GF-D8 (cell line): ENCODE data around the gene WDR91.
"Not testable (repeated sequence)": the region's sequence is repeated elsewhere in the genome, so short reads cannot be mapped to it uniquely, and the experiment has no call there.

Source experiments
- DNase-seq: peaks from one replicate; lab custom pipeline; 2025; lab: John Stamatoyannopoulos, UW

The WDR91 gene

DNA sequence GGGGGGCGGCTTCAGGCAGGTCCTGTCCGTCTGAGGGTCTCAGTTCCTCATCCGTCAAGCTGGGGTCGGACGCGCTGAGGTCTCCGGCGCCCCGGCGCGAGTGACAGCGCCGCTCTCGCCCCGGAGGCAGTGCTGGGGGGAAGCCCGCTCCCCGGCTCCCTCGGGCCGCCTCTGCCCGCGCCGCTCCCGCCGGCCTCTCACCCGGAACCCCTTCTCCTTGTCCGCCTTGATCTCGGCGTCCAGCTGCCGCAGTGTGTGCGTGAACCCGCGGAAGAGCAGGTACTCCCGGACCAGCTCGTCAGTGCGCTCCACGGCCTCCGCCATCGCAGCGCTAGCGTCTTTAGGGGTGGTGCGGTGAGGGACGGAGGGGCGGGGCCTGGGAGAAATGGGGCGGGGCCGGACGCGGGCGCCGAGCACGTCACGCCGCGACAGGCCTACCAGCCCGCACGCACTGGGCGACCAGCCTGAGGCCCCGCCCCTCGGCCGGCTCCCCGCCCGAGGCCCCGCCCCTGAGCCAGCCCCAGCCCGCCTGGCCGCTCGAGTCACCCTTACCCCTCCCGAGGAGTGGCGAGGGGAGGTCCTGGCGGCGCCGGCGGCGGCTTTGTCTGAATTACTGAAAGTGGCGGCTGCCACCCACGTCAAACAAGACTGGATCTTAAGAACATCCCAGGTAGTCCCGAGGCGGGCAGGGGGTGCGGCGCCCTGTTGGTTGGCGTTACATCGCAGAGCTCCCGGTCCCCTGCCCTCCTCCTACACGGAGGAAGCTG lies at the start of gene WDR91:
WDR91 (minus strand) TSS at position 348 of the 767 bp plus-strand sequence; CDS start at position 324, 24 bp downstream.
- DNase-seq: peak; percentile 78

DNA sequence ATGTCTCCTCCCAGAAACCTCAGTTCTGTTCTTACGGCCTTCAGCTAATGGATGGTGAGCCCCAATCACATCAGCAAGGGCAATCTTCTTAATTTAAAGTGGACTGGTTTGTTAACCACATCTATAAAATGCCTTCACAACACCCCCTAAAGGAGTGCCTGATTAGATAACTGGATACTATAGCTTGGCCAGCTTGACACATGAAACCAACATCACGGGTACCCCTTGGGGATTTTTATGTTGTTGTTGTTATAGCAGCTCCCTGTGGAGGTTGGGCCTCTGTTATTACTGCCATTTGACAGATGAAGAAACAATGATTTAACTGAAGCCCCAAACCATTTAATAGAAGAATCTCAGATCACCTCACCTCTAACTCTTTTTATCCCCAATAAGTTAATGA lies 49.1 kb upstream of the WDR91 start:
- DNase-seq: no peak

DNA sequence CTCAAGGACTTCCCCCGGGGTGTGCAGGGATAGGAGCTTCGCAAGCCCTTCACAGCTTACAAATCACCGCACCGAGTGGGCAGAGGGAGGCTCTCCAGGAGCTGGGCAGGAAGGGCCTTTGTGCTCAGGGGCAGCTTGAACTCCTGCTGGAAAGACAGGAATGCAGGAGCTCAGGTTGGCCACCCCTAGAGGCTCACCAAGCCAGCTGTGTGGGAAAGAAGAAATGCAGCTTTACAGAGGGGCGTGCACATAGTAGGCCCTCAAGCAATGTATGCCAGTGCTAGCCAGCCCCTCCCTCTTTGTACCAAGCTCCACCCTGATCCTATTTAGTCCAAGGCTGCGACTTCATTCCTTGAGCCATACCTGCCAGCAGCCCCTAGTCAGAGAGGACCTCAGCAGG lies 48.4 kb upstream of the WDR91 start:
- no peak for DNase-seq

DNA sequence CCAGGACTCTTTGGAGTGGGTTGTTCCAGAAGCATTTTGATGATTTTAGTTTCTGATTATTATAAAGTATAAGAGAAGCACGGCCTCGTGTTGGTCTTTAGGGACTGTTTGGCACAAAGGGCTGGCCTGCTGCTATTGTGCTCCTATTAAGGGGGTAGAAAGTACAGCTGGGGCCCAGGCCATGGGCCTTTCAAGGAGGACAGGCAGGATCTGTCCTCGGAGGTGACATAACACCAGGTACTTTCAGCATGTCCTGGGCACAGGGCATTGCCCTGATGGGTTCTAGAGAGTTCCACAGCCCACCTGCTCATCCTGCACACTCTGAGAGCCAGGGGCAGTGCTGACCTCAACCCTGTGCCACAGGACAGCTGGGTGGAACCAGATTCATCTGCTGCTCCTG lies 47.3 kb upstream of the WDR91 start:
- no peak for DNase-seq

DNA sequence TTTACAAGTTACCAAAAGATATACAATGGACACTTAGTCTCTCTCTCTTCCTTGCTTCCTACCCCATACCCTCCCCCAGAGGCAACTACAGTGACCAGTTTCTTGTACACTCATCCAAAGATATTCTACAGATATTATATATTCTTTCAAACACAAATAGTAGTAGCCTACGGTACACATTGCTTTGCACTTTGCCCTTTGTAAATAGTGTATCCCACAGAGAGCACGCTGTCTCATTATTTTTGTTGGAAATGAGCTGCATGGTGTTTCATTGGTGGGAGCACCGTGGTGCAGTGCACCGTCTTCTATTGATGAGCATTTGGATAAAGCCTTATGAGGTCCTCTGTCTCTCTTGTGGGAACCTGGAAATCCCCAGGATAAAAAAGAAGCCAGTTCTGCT lies 46.5 kb upstream of the WDR91 start:
- no peak for DNase-seq

DNA sequence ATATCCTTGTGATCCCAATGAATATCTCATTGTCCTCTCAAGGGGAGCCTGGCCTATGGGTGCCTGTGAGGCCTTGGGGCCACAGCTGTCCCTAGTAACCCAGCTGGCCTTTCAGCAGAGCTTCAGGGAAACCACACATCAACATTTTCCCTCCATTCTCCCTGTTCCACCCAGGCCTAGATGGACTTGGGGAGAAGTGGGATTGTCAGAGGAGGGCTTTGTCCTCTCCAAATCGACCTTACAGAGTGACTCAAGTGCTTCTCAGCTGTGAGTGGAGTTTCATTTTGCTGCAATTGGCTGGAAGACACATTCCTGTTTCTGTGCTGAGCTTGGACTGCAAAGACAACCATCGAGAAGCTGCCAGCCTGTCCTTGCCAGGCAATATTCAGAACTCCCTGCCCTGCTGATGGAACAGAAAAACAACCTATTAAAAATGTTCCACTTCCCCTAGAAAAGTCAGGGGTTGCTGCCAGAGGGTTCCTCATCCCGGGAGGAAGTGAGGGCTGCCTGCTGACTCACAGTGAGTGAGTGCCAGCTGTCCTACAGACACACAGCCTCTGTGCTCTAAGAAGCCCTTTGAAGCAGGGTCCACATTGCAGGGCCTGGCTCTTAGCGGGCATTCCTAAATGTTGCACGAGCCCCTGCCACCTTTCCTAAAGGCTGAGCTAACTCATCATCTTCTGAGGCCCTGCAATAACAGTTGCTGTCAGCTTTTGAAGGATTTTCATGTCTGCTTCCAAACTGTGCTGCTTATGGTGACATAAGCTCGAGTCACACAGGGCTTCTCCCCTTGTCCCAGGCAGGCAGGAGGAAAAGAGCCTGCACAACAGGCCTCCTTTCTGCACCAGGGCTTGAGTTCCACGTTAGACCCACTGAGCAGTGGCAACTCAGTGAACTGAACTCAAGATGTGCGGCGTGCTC lies 42.8 kb upstream of the WDR91 start:
- peak; percentile 60 for DNase-seq

DNA sequence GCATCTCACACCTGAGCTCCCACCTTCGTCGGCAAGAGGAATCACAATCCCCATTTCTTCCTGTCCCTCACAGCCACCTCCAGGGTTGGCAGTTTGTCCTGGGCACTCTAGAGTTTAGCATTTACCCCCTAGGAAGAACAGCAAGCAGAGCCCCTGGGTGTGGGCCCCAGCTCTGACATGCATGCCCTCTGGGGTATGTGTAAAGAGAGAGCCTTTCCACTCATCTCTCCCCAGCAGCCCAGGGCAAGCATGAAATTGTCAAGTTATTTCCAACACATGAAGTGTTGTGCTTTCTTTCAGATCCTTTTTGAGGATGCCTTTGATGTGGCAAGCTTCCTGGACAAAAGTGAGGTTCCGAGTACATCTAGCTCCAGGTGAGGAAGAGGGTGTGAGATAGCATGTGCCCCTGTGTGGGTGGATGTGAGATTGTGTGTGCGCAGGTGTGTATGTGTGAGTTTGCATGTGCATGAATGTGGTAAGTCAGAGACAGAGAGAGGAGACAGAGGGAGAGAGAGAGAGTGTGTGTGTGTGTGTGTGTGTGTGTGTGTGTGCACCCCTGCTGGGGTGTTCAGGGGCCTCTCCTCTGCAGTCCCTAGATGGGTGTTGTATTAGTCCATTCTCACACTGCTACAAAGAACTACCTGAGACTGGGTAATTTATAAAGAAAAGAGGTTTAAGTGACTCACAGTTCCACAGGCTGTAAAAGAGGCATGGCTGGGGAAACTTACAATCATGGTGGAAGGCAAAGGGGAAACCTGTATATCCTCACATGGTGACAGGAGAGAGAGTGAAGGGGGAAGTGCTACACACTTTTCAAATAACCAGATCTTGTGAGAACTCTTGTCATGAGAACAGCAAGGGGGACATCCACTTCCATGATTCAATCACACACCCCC lies 40.4 kb upstream of the WDR91 start:
- DNase-seq: no peak

DNA sequence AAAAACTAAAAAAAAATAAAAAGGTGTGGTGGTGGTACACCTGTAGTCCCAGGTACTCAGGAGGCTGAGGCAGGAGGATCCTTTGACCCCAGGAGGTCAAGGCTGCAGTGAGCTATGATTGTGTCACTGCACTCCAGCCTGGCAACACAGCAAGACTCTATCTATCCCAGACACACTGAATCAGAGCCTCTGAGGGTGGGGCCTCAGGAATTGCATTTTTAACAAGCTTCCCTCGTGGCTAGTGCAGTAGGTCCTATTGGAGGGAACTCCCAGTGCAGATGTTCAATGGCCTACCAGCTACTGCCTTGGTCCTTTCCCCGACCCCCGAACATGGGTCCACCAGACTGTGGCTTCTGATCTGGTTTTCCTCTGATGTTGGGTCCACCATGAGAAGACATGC lies 37.2 kb upstream of the WDR91 start:
- DNase-seq: no peak

DNA sequence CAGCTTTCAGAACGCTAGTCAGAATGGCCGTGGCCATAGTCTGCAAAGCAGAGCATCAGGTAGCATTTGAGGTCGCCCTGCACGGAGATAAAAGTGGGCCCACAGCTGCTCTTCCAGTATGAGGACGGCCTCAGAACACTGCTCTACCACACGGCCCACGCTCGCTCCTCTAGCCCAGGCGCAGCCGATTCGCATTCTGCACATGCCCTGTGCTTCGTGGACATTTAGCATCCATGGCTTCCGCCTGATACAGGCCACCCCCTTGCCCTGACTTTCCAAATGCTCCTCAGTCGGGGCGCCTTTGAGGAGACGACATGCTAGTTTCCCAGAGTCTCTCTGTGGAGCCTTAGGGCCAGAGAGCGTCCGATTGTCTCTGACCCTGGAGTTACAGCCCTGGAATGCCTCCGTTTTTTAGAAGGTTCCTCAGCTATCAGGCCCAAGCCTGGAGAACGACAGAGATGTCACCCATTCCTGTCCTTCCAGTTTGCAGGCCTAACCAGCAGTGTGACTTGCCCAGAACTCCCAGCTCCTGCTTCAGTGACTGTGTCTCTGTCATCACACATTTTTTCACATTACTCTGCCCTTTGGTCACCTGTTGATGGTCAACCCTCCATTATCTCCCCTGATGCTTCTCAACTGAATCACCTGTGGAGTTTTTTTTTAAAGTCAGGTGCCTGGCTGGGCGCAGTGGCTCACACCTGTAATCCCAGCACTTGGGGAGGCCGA lies 36.6 kb upstream of the WDR91 start:
- no peak for DNase-seq

DNA sequence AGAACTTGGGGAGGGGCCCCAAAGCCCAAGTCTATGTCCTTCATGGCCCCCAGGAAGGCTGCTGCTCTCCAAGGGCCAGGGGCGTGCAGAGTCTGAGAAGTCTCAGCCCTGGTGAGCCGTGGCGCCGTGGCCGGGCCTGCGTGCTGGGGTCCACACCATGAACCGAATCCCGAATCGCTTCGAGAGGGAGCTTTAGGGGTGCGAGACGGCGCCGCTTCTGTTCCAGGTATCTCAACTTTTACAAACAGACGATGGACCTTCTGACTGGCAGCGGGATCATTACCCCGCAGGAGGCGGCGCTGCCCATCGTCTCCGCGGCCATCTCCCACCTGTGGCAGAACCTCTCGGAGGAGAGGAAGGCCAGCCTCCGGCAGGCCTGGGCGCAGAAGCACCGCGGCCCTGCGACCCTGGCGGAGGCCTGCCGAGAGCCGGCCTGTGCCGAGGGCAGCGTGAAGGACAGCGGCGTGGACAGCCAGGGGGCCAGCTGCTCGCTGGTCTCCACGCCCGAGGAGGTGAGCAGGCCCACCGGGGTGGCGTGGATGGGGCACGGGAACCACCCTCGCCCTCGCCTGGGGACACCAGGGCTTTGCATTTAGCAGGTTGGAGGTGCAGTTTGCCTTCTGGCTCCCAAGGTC lies 35.0 kb upstream of the WDR91 start:
- no peak for DNase-seq

DNA sequence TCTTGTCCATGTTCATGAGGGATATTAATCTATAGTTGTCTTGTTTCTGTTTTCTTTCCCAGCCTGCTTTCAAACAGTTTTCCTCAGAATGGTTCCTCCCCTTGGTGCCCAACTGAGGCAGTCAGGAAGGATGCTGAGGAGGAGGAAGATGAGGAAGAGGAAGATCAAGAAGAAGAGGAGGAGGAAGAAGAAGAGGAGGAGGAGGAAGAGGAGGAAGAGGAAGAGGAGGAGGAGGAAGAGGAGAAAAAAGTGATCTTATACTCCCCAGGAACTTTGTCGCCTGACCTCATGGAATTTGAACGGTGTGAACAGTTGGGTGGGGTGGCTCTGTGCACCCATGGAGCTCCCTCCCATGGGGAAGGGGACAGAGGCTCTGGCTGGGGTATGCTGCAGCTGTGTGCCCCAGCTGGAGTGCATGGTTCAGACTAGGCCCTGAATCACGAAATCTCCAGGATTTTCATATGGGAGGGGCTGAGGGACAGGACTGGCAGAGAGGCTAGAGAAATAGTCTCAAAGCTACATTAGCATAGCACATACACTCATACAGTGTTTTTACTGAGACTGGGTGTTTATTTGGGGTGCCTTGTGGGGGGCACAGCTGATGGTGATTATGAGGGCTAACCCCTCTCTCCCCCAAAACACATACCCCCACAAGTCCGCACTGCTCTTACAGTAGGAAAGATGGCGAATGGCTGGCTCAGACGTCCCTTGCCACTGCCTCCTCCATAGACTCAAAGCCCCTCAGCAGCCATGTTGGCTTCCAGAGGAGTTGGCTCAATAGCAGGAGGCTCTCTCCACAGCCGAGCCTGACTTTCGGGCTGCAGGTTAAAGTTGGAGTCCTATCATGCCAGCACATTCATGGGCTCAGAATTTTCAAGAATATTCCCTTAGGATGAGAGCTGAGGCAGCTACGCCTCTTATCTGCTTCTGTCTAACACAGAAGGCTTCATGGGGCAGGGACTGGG lies 34.2 kb upstream of the WDR91 start:
- DNase-seq: no peak

DNA sequence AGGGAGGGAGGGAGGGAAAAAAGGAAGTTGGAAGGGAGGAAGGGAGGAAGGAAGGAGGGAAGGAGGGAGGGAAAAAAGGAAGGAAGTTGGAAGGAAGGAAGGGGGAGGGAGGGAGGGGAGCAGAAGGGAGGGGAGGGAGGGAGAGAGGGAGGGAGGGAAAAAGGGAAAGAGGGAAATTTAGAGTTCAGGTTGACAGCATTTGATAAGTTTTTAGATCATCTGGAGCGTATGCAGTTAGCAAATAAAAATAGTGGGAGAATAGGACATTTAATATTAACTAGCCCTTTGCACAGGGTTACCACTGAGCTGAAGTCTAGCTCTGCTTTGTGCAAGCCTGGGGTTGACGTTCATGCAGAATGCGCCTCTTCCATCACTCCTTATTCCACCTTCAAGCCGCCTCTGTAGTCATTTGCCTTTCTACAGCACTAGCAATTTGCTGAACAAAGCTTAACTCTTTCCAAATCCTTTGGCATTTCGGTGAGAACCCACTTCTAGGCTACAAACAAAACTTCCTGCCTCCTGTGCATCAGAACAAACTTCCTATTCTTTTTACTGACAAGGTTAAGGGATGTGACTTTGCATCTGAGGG lies 30.9 kb upstream of the WDR91 start:
- no peak for DNase-seq

DNA sequence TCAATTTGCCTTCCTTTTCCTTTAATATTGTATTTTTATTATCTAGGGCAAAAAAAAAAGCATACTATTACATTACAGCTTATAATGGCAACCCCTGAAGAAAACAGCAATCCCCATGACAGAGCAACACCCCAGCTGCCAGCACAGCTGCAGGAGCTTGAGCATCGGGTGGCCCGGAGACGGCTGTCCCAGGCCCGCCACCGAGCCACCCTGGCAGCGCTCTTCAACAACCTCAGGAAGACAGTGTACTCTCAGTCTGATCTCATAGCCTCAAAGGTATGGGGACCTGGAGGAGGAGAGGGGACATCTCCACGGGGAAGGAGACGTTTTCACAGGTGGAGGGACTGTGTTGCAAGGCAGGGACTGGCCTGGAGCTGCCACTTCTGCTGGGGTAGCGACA lies 29.1 kb upstream of the WDR91 start:
- DNase-seq: no peak

DNA sequence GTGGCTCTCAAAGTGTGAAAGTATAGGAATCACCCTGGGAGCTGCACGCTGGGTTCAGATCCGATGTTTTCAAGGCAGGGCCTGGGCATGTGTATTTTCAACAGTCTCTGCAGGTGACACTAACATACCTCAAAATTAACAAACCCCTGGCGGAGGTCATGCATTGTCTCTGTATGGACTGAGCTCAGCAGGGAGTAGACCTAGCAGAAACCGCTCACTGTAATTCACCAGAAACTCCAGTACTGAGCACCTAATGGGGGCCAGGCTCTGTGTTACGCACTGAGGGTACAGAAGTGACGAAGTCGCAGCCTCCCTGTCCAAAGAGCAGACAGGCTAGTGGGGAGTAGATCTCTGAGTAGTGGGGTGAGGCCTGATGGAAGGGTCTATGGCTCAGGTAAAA lies 27.9 kb upstream of the WDR91 start:
- DNase-seq: no peak

DNA sequence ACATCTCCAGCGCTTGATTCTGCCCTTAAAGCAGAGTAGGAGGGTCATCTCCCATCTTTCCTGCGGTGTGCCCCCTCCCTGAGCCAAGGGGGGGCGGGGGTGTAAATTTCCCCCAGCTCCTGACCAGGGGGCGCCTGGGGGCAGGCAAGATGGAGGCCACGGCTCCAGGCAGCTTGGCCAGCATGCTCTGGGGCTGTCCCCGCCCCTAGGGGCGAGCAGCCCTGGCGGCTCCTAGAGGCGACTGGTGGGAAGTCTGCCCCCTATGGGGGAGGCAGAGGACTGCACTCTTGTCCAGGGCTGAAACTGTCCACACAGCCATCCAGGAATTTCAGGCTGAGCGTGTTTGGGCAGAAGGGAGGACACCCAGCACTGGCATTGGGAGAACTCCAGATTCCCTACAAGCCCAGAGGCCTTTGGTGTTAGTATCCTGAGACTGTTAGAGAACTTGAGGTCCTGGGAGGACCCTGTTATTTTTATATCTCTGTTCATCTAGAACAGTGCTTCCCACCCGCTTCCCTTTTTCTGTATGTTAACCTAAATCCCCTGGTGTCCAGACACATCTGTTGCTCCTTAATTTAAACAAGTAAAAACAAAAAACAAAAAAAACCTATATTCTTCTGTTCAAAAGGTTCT lies 26.9 kb upstream of the WDR91 start:
- DNase-seq: no peak

DNA sequence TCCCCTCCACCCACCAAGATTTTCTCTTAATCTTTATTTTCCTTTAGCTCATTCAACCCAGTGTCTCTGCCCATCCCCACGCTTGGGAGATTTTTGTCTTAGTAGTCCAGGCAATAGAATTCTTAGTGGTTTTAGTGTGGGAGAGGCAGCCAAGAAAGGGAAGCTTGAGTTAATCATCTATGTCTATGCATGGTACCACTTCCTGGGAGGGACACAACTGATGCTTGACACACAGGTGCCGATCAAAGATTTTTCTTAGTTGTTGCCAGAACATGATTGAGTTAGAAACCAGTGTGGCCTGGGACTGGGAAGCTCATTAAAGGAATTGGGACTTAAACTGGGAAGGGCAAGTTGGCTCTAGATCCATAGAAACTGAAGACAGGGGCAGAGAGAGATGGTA lies 25.4 kb upstream of the WDR91 start:
- no peak for DNase-seq

DNA sequence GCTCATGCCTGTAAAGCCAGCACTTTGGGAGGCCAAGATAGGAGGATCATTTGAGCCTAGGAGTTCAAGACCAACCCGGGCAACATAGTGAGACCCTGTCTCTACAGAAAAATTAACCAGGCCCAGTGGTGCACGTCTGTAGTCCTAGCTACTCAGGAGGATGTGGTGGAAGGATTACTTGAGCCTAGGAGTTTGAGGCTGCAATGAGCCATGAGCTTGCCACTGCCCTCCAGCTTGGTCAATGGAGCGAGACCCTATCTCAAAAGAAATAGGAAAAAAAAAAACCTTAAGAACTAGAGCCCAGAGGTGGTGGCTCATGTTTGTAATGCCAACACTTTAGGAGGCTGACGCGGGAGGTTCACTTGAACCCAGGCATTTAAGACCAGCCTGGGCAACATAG lies 24.5 kb upstream of the WDR91 start:
- no peak for DNase-seq

DNA sequence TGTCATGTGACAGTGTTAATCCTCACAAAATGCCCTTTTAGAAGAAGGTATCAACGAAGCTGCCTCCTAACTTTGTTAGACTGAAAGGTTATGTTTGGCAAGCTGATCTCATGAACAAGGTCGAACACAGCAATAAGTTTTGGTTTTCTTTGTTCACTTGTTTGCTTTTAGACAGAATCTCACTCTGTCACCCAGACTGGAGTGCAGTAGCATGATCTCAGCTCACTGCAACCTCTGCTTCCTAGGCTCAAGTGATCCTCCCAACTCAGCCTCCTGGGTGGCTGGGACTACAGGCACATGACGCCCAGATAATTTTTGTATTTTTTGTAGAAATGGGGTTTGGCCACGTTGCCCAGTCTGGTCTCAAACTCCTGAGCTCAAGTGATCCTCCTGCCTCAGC lies 23.4 kb upstream of the WDR91 start:
- DNase-seq: no peak

DNA sequence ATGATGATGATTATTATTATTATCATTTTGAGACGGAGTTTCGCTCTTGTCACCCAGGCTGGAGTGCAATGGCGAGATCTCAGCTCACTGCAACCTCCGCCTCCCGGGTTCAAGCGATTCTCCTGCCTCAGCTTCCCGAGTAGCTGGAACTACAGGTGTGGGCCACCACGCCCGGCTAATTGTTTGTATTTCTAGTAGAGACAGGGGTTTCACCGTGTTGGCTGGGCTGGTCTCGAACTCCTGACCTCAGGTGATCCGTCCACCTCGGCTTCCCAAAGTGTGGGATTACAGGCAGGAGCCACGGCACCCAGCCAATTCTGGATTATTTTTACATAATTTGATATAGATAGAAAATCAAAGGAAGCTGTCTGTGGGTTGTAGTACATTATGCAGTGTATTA lies 22.8 kb upstream of the WDR91 start:
- DNase-seq: not testable (repeated sequence)
